Small intestine (tissue), 7 donors: Measurements from ENCODE around the gene COL6A3. TPM values are rescaled to one million over a fixed set of nuclear protein-coding genes. Genes with fewer than 3 reads are reported as not detected.
"Not testable (repeated sequence)": the region's sequence is repeated elsewhere in the genome, so short reads cannot be mapped to it uniquely, and the experiment has no call there.

Source experiments
- DNase-seq, 2 donors: peaks; one replicate each; pipeline versions ENCODE4 v3.0.0 to v3.0.0-alpha.2; 2013
- FAIRE-seq: peaks from 2 replicates; lab custom pipeline; 2012; peaks lifted over from hg19 to GRCh38; lab: Jason Lieb, UNC
- H3K27ac ChIP-seq, 3 donors: one replicate each; pipeline ENCODE4 v1.5.1; 2013; ENCODE audit warnings: low read length in 2 of 3, mild to moderate bottlenecking in 2 of 3, control low read depth in 1 of 3, inconsistent platforms in 1 of 3, low read depth in 1 of 3, moderate library complexity in 1 of 3
- H3K27me3 ChIP-seq, 3 donors: one replicate each; pipeline ENCODE4 v1.6.1; 2013; ENCODE audit warnings: low read length in 3 of 3, inconsistent platforms in 1 of 3; ENCODE audit not compliant: control insufficient read depth in 3 of 3, insufficient read depth in 3 of 3
- H3K36me3 ChIP-seq, 3 donors: one replicate each; pipeline ENCODE4 v1.6.1; 2013; ENCODE audit warnings: low read length in 3 of 3, inconsistent platforms in 1 of 3, low read depth in 1 of 3, mild to moderate bottlenecking in 1 of 3, moderate library complexity in 1 of 3; ENCODE audit not compliant: control insufficient read depth in 3 of 3, insufficient read depth in 2 of 3
- H3K4me1 ChIP-seq, 3 donors: one replicate each; pipeline ENCODE4 v1.6.1; 2013; ENCODE audit warnings: low read length in 2 of 3, inconsistent platforms in 1 of 3, low read depth in 1 of 3, mild to moderate bottlenecking in 1 of 3, moderate library complexity in 1 of 3; ENCODE audit not compliant: control insufficient read depth in 3 of 3, insufficient read depth in 2 of 3
- H3K4me3 ChIP-seq, 3 donors: one replicate each; pipeline ENCODE4 v1.5.1; 2013; ENCODE audit warnings: low read length in 3 of 3, control low read depth in 1 of 3, inconsistent platforms in 1 of 3, low read depth in 1 of 3, mild to moderate bottlenecking in 1 of 3, moderate library complexity in 1 of 3
- H3K9me3 ChIP-seq, 2 donors: one replicate each; pipeline ENCODE4 v1.6.1; 2013; ENCODE audit warnings: low read depth in 1 of 2, low read length in 1 of 2; ENCODE audit not compliant: control insufficient read depth in 2 of 2, insufficient read depth in 1 of 2
- WGBS, 3 donors: extraction: QIAGEN DNeasy Blood & Tissue Kit; methylation state at CpG; one replicate each; pipeline ENCODE4 v1.1.7; 2013; 5-methylcytosine and 5-hydroxymethylcytosine counted together
- polyA plus RNA-seq, 4 donors: library from polyadenylated mRNA; stranded (reverse) in 3 of 4; unstranded in 1 of 4; fragments of 200-250 nt in 3 of 4; fragments of 120-200 nt in 1 of 4; gene quantifications; one replicate each; pipeline versions ENCODE4 v1.2.1 to v1.2.3, GENCODE V29; 2013
- donor health status: healthy with polysubstance abuse.
- donor health status: control.
- donor health status: control.
- donor health status: Bipolar disorder and iron deficiency.
- donor health status: healthy.

The COL6A3 gene
- polyA plus RNA-seq, 4 donors: 0.89 to 92.4 (median 26.7) TPM

DNA sequence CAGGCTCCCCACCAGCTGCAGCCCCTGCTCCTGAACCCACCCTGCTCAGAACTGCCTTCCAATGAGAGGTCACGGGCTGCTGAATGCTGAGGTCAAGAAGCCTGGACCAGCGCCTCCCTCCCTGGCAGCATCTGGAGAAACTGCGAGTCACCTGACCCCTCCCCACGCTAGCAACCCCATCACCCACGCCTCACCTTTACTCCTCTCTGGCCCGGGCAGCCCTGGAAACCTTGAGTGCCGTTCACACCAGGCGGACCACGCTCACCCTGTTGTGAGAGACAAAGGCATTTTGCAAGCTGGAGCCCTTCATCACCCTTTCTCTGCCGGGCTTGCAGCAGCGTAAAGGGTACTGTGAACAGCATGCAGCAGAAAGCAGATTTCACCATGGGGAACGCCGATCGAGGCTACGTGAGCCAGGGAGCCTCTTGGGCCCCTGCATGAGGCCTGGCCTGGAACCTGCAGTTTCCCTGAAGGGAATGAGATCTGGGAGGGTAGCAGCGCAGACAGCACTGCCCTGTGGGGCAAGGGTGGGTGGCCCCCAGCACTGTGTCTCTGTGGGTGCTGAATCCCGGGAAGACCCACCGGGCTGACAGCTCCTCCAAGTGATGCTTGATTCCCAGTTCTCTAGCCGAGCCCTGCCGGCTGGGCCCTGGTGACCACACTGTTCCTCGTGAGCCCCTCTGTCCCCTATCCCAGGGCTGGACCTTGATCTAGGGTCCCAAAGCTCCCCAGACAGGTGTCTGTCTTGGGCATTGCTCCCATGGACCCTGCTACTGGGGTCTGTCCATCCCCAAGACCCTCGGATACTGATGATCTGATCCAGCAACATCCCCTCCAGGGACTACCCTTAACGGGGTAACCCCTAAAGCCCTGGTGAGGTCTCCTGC is 53.8 kb downstream of the COL6A3 start:
- H3K36me3 ChIP-seq: peaks cover 0 to 37% (median 0%) of the 10 kb centered on the region in 3 donors
- H3K9me3 ChIP-seq: no peaks in the 10 kb centered on the region
- no peak overlapping the region for H3K27ac ChIP-seq
- no peak overlapping the region for H3K4me3 ChIP-seq
- FAIRE-seq: no peak
- 79 to 84% (median 84%) methylated on average over 23 of the region's 23 CpGs for WGBS, 3 donors
- peaks cover 0 to 4% (median under 1%) of the 10 kb centered on the region in 3 donors for H3K27me3 ChIP-seq
- no peak for DNase-seq
- no peaks in the 10 kb centered on the region for H3K4me1 ChIP-seq

GRCh38 chr2:237359518-237359840 is 54.5 kb downstream of the COL6A3 start:
- WGBS, 3 donors: 26 to 51% (median 44%) methylated on average over 8 of the region's 8 CpGs
- H3K4me3 ChIP-seq: no peak overlapping the region
- no peaks in the 10 kb centered on the region for H3K9me3 ChIP-seq
- no peak overlapping the region for H3K27ac ChIP-seq
- no peak for DNase-seq
- H3K27me3 ChIP-seq: peaks cover 0 to 4% (median 2%) of the 10 kb centered on the region in 3 donors
- FAIRE-seq: no peak
- peaks cover 0 to 42% (median 0%) of the 10 kb centered on the region in 3 donors for H3K36me3 ChIP-seq
- H3K4me1 ChIP-seq: no peaks in the 10 kb centered on the region

GRCh38 chr2:237358721-237359517 is 55.0 kb downstream of the COL6A3 start:
- Histone ChIP-seq H3K36me3 (peaks cover 0 to 41% (median 0%) of the 10 kb centered on the region in 3 donors), H3K4me1 (no peaks in the 10 kb centered on the region), H3K4me3 (no peak overlapping the region), H3K27ac (no peak overlapping the region), H3K27me3 (peaks cover 0 to 4% (median 2%) of the 10 kb centered on the region in 3 donors), H3K9me3 (no peaks in the 10 kb centered on the region)
- 27 to 56% (median 38%) methylated on average over 9 of the region's 9 CpGs for WGBS, 3 donors
- FAIRE-seq (no peak), DNase-seq (peak; percentile 20 to 49)

GRCh38 chr2:237355701-237356100 is 58.3 kb downstream of the COL6A3 start:
- FAIRE-seq: no peak
- peaks cover 0 to 35% (median 0%) of the 10 kb centered on the region in 3 donors for H3K36me3 ChIP-seq
- no peak overlapping the region for H3K4me3 ChIP-seq
- no peak for DNase-seq
- H3K27me3 ChIP-seq: peaks cover 0 to 11% (median 2%) of the 10 kb centered on the region in 3 donors
- H3K4me1 ChIP-seq: no peaks in the 10 kb centered on the region
- 75 to 92% (median 89%) methylated on average over 5 of the region's 5 CpGs for WGBS, 3 donors
- no peak overlapping the region for H3K27ac ChIP-seq
- no peaks in the 10 kb centered on the region for H3K9me3 ChIP-seq

DNA sequence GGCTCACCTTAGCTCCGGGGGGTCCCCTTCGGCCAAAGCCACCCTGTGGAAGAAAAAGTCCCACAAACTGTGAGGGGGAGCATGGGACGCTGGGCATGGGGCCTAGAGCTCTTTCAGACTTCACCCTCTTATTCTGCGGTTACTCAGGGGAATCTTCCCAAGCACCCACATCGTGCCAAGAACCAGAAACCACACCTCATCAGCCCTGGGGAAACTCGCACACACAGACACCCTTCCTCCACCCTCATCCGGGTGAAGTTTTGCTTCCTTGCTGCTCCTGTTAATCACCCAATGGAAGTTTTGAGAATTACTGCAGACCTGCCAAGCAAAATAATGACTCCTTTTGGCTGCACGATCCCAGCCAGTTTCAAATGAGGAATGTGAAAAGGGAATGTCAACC is 59.1 kb downstream of the COL6A3 start:
- Histone ChIP-seq H3K27me3 (peaks cover 0 to 11% (median 2%) of the 10 kb centered on the region in 3 donors), H3K9me3 (no peaks in the 10 kb centered on the region), H3K4me3 (no peak overlapping the region), H3K27ac (no peak overlapping the region), H3K36me3 (peaks cover 0 to 33% (median 0%) of the 10 kb centered on the region in 3 donors), H3K4me1 (no peaks in the 10 kb centered on the region)
- FAIRE-seq (no peak), DNase-seq (no peak)
- WGBS, 3 donors: 82 to 85% (median 82%) methylated on average over 8 of the region's 8 CpGs

DNA sequence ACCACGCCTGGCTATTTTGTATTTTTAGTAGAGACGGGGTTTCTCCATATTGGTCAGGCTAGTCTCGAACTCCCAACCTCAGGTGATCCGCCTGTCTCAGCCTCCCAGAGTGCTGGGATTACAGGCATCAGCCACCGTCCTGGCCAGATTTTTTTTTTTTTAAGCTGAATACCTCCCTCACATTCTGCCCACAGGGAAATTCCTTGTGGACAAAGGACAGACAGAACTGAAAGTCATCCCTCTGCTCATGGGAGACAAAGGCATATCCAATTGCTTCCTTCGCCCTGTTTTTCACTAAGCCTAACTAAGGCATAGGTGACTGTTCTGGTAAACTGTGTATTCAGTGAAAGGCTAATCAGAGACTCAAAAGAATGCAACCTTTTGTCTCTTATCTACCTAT is 59.8 kb downstream of the COL6A3 start:
- 84 to 91% (median 89%) methylated on average over 6 of the region's 6 CpGs for WGBS, 3 donors
- not testable (repeated sequence) for H3K9me3 ChIP-seq, H3K27ac ChIP-seq, FAIRE-seq, H3K4me1 ChIP-seq, DNase-seq, H3K4me3 ChIP-seq
- H3K27me3 ChIP-seq: peaks cover 0 to 11% (median 2%) of the 10 kb centered on the region in 3 donors
- peaks cover 0 to 30% (median 0%) of the 10 kb centered on the region in 3 donors for H3K36me3 ChIP-seq

DNA sequence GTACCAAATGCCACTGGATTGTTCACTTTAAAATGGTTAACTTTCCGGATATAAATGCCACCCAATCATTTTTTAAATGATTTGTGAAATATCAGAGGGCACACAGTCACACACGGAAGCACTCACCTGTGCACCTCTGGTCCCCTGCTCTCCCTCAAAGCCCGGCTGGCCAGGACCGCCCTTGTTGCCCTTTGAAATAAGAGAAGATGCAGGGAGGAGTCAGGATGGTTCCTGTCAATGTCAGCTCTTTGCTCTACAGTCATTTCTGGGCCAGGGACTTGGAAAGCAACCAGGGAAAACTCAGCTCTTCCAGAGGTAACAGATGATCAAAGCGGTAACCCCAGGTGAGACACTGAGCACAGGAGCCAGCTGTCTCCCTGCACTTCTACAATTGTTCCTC is 60.7 kb downstream of the COL6A3 start:
- no peaks in the 10 kb centered on the region for H3K9me3 ChIP-seq
- FAIRE-seq (no peak), DNase-seq (no peak)
- H3K36me3 ChIP-seq: peaks cover 0 to 33% (median 0%) of the 10 kb centered on the region in 3 donors
- no peak overlapping the region for H3K27ac ChIP-seq
- WGBS, 3 donors: 38 to 51% (median 48%) methylated on average over 5 of the region's 5 CpGs
- peaks cover 0 to 11% (median 2%) of the 10 kb centered on the region in 3 donors for H3K27me3 ChIP-seq
- no peak overlapping the region for H3K4me3 ChIP-seq
- no peaks in the 10 kb centered on the region for H3K4me1 ChIP-seq

DNA sequence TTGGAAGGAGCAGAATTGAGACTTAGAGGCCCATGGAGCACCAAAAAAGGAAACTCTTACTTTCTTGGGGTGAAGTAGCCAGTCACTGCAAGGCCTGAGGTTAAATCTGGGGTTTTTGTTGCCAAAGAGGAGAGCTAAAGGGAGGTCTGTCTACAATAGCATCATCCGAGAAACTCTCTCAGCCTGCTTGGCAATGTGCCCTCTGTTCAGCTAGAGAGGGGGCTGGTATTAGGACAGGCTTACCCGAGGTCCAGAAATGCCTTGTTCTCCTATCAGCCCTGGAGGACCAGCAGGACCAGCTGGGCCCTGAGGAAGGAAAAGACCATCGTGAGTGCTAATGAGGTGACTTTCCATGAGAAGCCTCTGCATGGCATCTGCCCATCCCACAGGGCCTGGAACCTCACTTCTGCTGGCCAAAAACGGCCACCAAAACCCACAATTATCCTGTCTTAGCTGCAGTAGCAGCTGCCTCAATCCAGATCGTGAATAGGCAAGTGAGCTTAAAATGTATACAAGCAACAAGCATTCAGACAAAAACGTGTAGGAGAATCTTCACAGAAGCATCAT is 61.6 kb downstream of the COL6A3 start:
- Histone ChIP-seq H3K9me3 (no peaks in the 10 kb centered on the region), H3K27ac (no peak overlapping the region), H3K36me3 (peaks cover 0 to 32% (median 0%) of the 10 kb centered on the region in 3 donors), H3K4me3 (no peak overlapping the region), H3K27me3 (peaks cover 0 to 11% (median 0%) of the 10 kb centered on the region in 3 donors), H3K4me1 (no peaks in the 10 kb centered on the region)
- FAIRE-seq (no peak), DNase-seq (no peak)
- WGBS, 3 donors: 61 to 71% (median 64%) methylated on average over 6 of the region's 6 CpGs
